ENCODE measurements around the gene IGFN1. TPM values are rescaled to one million over a fixed set of nuclear protein-coding genes. Genes with fewer than 3 reads are reported as not detected.
A peak's percentile ranks its signal among the peaks of the same experiment; 100 is the strongest.

The IGFN1 gene
- total and polyA plus RNA-seq, 2 of the 4 experiments (the other 2 are of a cell fraction): 0.05 TPM; not detected in 1

DNA sequence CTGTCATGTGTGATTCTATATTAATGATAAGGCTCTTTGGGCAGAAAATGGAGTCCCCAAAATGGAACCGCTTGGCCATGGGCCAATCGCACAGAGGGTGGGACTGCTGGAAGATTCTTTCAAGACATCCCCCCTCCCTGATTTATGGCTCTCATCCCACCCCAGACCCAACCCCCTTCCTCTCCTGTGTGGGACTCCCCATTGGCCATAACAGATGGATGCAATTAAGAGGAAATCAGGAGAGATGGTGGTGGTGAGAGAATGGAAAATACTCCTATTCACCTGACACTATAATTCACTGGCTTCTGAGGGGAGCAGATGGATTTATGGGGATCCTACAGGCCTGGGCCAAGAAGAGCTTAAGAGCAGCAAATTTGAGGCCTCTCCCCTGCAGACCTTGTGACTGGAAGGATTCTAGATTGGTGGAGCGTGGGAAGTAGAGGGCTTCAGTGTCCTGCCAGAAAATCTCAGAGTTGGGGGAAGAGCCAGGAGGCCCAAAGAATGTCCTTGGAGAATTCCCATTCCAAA, 1.7 kb downstream of the IGFN1 start:
- Histone ChIP-seq H3K9me1 (ENCODE audit: insufficient read depth, low read length) (peaks cover 5% of the 10 kb centered on the region), H3K27me3 (ENCODE audit: control insufficient read depth, insufficient read depth, low read length) (0 out of 2 replicates have a peak, but pooled peaks cover 3% of the 10 kb centered on the region), H3K79me1 (ENCODE audit: low read depth in 1 of 2, low read length in 2 of 2) (no peaks in the 10 kb centered on the region), H3K23ac (ENCODE audit: low read depth, low read length) (no peak overlapping the region), H4K20me1 (ENCODE audit: insufficient read depth, low read length) (no peaks in the 10 kb centered on the region), H2BK120ac (ENCODE audit: low read depth, low read length) (no peak overlapping the region), H3K4me1 (ENCODE audit: control insufficient read depth, insufficient read depth, low read length) (0 out of 2 replicates have a peak, but pooled peaks cover 1% of the 10 kb centered on the region), H3K18ac (ENCODE audit: low read depth, low read length) (no peak overlapping the region), H2AFZ (replicated peaks; ENCODE audit: low read length, poor library complexity) (no peak overlapping the region), H3K4me2 (ENCODE audit: low read depth, low read length) (no peak overlapping the region), H2AK5ac (ENCODE audit: low read depth, low read length) (peak overlapping the region; percentile 62; the same call in 1 of the 2 replicates), H2BK20ac (ENCODE audit: low read depth, low read length) (no peak overlapping the region), H3K27ac (ENCODE audit: insufficient read depth, low read length) (no peak overlapping the region), H3K4me3 (ENCODE audit: insufficient read depth, low read depth, low read length) (no peak overlapping the region), H2BK5ac (ENCODE audit: low read depth, low read length, poor library complexity, severe bottlenecking) (no peak overlapping the region), H3K4ac (ENCODE audit: low read depth, low read length) (0 out of 2 replicates have a peak overlapping the region, but pooled peaks have one; percentile 33), H3K9me3 (ENCODE audit: control insufficient read depth, insufficient read depth, low read length) (no peaks in the 10 kb centered on the region), H3K9ac (ENCODE audit: low read depth, low read length) (no peak overlapping the region), H3K14ac (replicated peaks; ENCODE audit: low read depth, low read length) (0 out of 2 replicates have a peak overlapping the region, but pooled peaks have one; percentile 11), H3K56ac (ENCODE audit: extremely low read depth, insufficient read depth, low read length) (no peak overlapping the region), H4K5ac (ENCODE audit: low read depth, low read length) (no peak overlapping the region), H3K36me3 (ENCODE audit: control insufficient read depth, insufficient read depth, low read length) (no peaks in the 10 kb centered on the region), H2BK15ac (ENCODE audit: low read depth, low read length) (peak overlapping the region; percentile 48; the same call in 1 of the 3 replicates), H4K8ac (ENCODE audit: low read depth in 2 of 2, low read length in 2 of 2) (no peak overlapping the region), H2AK9ac (replicated peaks; ENCODE audit: low read depth, low read length, poor library complexity) (peak overlapping the region; percentile 9), H4K91ac (ENCODE audit: insufficient read depth, low read depth, low read length) (no peak overlapping the region)
- ChIA-PET POLR2A (ENCODE audit: unreplicated experiment) (no interaction called here), CTCF (no interaction called here)
- intact Hi-C loops (cut with micrococcal nuclease): no loop called here
- TF ChIP-seq NFE2L2 (IDR thresholded peaks at IDR 0.05; ENCODE audit: low read depth, low read length) (peak; percentile 37; the same call in 1 of the 2 replicates), RFX5 (IDR thresholded peaks at IDR 0.05; ENCODE audit: low read depth, low read length) (no peak)
- WGBS, 2 experiments (ENCODE audit: extremely low coverage in 2 of 2, insufficient read length in 1 of 2): no CpG with 5 or more reads among the region's 3 CpGs
- ATAC-seq (ENCODE audit: low read depth): no peak
- no TSS peak for BruUV-seq (replicated peaks)
- DNase-seq: no peak
- in situ Hi-C loops (cut with MboI; ENCODE audit: low sequenced_read_pairs): no loop called here
- dilution Hi-C loops (cut with HindIII; ENCODE audit: low sequenced_read_pairs, unreplicated experiment): no loop called here
